Aorta (tissue), 5 donors: ENCODE results near the gene CCDC178. TPM values are rescaled to one million over a fixed set of nuclear protein-coding genes. Genes with fewer than 3 reads are reported as not detected.
"Not testable (repeated sequence)": the region's sequence is repeated elsewhere in the genome, so short reads cannot be mapped to it uniquely, and the experiment has no call there.

Source experiments
- ATAC-seq: fragments of 200-7000 bp; cut with Tn5 transposase; one replicate; pipeline ENCODE4 v1.9.1; 2022; ENCODE audit warnings: moderate library complexity; ENCODE audit not compliant: low FRiP score
- DNase-seq, 2 donors: peaks; one replicate each; pipeline ENCODE4 v3.0.0-alpha.2; 2020
- H3K27ac ChIP-seq, 2 donors: one replicate each; pipeline ENCODE4 v1.5.1; 2013; ENCODE audit warnings: low read length in 2 of 2, mild to moderate bottlenecking in 2 of 2, moderate library complexity in 2 of 2, control low read depth in 1 of 2, inconsistent platforms in 1 of 2, low read depth in 1 of 2
- H3K27me3 ChIP-seq, 2 donors: one replicate each; pipeline ENCODE4 v1.6.1; 2013; ENCODE audit warnings: control low read depth in 1 of 2, low read length in 1 of 2, mild to moderate bottlenecking in 1 of 2, moderate library complexity in 1 of 2; ENCODE audit not compliant: insufficient read depth in 2 of 2, control insufficient read depth in 1 of 2
- H3K36me3 ChIP-seq, 2 donors: one replicate each; pipeline ENCODE4 v1.6.1; 2013; ENCODE audit warnings: control low read depth in 1 of 2, low read length in 1 of 2, mild to moderate bottlenecking in 1 of 2; ENCODE audit not compliant: insufficient read depth in 2 of 2, control insufficient read depth in 1 of 2
- H3K4me1 ChIP-seq, 2 donors: one replicate each; pipeline ENCODE4 v1.6.1; 2013; ENCODE audit warnings: low read length in 2 of 2, control low read depth in 1 of 2, mild to moderate bottlenecking in 1 of 2, moderate library complexity in 1 of 2; ENCODE audit not compliant: insufficient read depth in 2 of 2, control insufficient read depth in 1 of 2
- H3K4me3 ChIP-seq, 2 donors: one replicate each; pipeline ENCODE4 v1.5.1; 2013; ENCODE audit warnings: low read length in 2 of 2, control low read depth in 1 of 2, mild to moderate bottlenecking in 1 of 2
- H3K9me3 ChIP-seq: one replicate; pipeline ENCODE4 v1.6.1; 2013; ENCODE audit warnings: mild to moderate bottlenecking, low read length; ENCODE audit not compliant: control insufficient read depth
- WGBS, 2 donors: extraction: QIAGEN DNeasy Blood & Tissue Kit; methylation state at CpG; one replicate each; pipeline ENCODE4 v1.1.7; 2013; 5-methylcytosine and 5-hydroxymethylcytosine counted together
- intact Hi-C, 2 donors: fragments of 100-400 bp; cut with DNase I; formaldehyde crosslinking; loops; one replicate each; pipeline versions ENCODE4 v1.14.2 to v1.15.0; 2022
- polyA plus RNA-seq, 2 donors: library from polyadenylated mRNA; stranded (reverse); fragments of 200-250 nt; gene quantifications; one replicate each; pipeline ENCODE4 v1.2.3, GENCODE V29; 2013
- total RNA-seq, 2 donors: library from RNA; stranded (reverse); fragmentation: NEBNext Ultra II Directional; extraction: Animal tissue kit (Norgen Biotek cat#: 25700); gene quantifications; one replicate each; pipeline ENCODE4 v1.2.1, GENCODE V29; 2021
- donor health status: healthy with polysubstance abuse.
- donor health status: Bipolar disorder and iron deficiency.
- donor health status: DM: no; HTN: no; CAD: no.
- donor health status: DM: no; HTN: no; CAD: no.
- donor health status: DM: yes; HTN: yes; CAD: no.

Gene CCDC178
- total and polyA plus RNA-seq, 4 donors, result 0.42 to 1.9 TPM; not detected in 2

GRCh38 chr18:33372442-33372841 lies 68.1 kb downstream of the CCDC178 start:
- 32 to 42% methylated on average over 3 of the region's 3 CpGs for WGBS, 2 donors
- intact Hi-C loops, result no loop called here
- H3K27ac ChIP-seq, result no peak overlapping the region
- no peaks in the 10 kb centered on the region for H3K27me3 ChIP-seq
- no peak overlapping the region for H3K4me3 ChIP-seq
- DNase-seq, result no peak
- no peak for ATAC-seq
- H3K36me3 ChIP-seq, result no peaks in the 10 kb centered on the region
- no peaks in the 10 kb centered on the region for H3K9me3 ChIP-seq
- peaks cover 0 to 3% of the 10 kb centered on the region in 2 donors for H3K4me1 ChIP-seq

DNA sequence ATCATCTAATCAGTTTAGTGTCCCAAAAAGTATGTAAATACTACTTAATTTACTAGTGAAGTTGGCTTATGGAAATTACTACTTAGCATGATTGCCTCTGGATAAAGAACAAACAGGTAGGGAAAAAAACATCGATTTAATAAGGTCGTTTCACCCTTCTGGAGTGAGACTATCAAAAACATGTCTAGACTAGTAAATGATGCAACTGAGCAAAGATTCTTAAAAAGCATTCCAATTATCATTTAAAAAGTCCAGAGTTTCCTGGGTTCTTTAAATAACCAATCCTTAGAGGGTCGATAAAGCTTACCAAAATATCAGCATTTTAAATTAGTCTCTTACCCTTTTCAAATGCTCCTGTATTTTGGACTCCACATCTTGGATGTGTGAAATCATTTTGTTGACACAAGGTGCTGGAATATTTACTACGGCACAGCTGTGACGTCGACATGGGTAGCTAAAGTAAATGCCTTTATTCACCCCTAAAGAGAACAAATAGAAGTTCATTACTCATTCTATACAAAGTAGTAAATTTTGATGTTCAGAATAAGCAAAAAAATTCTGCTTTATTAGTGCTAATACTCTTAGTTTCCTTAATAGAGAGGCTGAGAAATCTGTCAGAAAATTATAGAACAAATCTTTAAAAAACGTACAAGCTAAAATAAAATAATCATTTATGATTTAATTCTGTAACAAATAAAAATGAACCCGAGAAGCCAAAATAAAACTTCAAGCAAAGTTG lies 70.6 kb downstream of the CCDC178 start:
- Histone ChIP-seq H3K9me3 (peaks cover 1% of the 10 kb centered on the region), H3K27me3 (no peaks in the 10 kb centered on the region), H3K36me3 (no peaks in the 10 kb centered on the region), H3K4me3 (no peak overlapping the region), H3K4me1 (no peaks in the 10 kb centered on the region), H3K27ac (no peak overlapping the region)
- ATAC-seq (no peak), DNase-seq (no peak)
- intact Hi-C loops, result no loop called here
- 52% methylated on average over 8 of the region's 8 CpGs for WGBS, 2 donors

DNA sequence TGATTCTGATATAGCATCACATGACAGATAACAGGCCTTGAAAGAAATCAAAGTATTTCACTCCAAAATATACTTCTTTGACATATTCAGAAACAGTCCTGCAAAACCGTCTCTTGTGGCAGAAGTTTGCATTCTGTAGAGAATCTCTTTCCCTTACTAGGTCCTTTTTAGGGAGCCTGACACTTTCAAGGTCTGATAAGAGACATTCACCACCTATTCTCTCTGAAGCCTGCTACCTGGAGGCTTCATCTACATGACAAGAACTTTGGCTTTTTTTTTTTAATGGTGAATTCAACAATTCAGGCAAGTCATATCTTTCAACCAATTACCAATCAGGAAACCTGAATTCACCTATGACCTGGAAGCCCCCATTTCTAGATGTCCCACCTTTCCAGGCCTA lies 83.8 kb downstream of the CCDC178 start:
- Histone ChIP-seq H3K36me3 (no peaks in the 10 kb centered on the region), H3K4me1 (no peaks in the 10 kb centered on the region), H3K9me3 (no peaks in the 10 kb centered on the region), H3K27me3 (no peaks in the 10 kb centered on the region), H3K27ac (no peak overlapping the region), H3K4me3 (no peak overlapping the region)
- DNase-seq (no peak), ATAC-seq (no peak)
- intact Hi-C loops, result no loop called here
- WGBS, 2 donors, result 39 to 53% methylated on average over 1 of the region's 1 CpG

- intact Hi-C loops, result no loop called here
- 46 to 63% methylated on average over 1 of the region's 1 CpG for WGBS, 2 donors
These were observed 84.8 kb downstream of the CCDC178 start for GRCh38 chr18:33355756-33356155.

DNA sequence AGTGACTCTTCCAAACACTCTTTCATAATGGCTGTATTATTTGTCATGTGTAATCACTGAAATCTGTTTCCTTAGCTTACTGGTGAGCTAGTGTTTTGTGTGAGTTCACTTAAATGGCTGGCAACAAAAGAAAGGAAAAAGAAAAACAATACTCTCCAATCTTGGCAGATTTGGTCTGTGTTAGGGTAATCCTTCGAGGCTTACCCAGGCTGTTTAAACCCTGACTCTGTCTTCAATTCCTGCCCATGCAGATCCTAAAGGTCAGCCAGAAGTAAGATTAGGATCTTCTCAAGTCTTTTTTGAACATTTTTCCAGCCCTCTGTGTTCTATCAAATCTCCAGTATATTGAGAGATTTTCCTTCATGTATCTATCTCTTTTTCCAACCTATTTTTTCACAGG lies 85.3 kb downstream of the CCDC178 start:
- no peak for ATAC-seq

More at GRCh38 chr18:33355756-33356155, 84.8 kb downstream of the CCDC178 start:
- Histone ChIP-seq H3K36me3 (no peaks in the 10 kb centered on the region), H3K27me3 (no peaks in the 10 kb centered on the region), H3K4me3 (no peak overlapping the region), H3K4me1 (no peaks in the 10 kb centered on the region), H3K9me3 (no peaks in the 10 kb centered on the region), H3K27ac (no peak overlapping the region)
- DNase-seq, result no peak
- ATAC-seq, result no peak

DNA sequence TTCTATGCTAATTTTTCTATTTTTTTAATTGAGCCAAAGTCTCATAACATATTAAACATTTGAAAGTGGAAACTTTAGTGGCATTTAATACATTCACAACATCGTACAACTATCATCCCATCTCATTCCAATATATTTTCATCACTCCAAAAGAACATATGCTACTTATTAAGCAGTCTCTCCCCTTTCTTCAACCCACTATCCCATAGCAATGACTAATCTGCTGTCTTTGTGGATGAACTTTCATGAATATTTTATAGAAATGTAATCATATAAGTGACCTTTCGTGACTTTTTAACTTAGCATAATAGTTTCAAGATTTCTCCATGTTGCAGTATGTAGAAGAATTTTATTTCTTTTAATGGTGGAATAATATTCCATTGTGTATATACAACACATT lies 90.3 kb downstream of the CCDC178 start:
- no peaks in the 10 kb centered on the region for H3K9me3 ChIP-seq
- H3K27me3 ChIP-seq, result no peaks in the 10 kb centered on the region
- no peak for DNase-seq
- ATAC-seq, result no peak
- no peaks in the 10 kb centered on the region for H3K4me1 ChIP-seq
- intact Hi-C loops, result no loop called here
- WGBS, 2 donors, result 56 to 71% methylated on average over 2 of the region's 2 CpGs
- H3K36me3 ChIP-seq, result no peaks in the 10 kb centered on the region
- no peak overlapping the region for H3K27ac ChIP-seq
- H3K4me3 ChIP-seq, result no peak overlapping the region

More for the DNA sequence above, 85.3 kb downstream of the CCDC178 start:
- WGBS, 2 donors, result 47 to 76% methylated on average over 1 of the region's 1 CpG
- no peaks in the 10 kb centered on the region for H3K4me1 ChIP-seq
- no peaks in the 10 kb centered on the region for H3K36me3 ChIP-seq
- intact Hi-C loops, result no loop called here
- H3K4me3 ChIP-seq, result no peak overlapping the region
- no peak for DNase-seq
- H3K9me3 ChIP-seq, result no peaks in the 10 kb centered on the region
- H3K27me3 ChIP-seq, result no peaks in the 10 kb centered on the region
- H3K27ac ChIP-seq, result no peak overlapping the region

- intact Hi-C loops, ATAC-seq, H3K27ac ChIP-seq, H3K27me3 ChIP-seq, H3K4me1 ChIP-seq, H3K36me3 ChIP-seq, H3K4me3 ChIP-seq, DNase-seq, H3K9me3 ChIP-seq: not testable (repeated sequence)
- 75 to 76% methylated on average over 2 of the region's 2 CpGs for WGBS, 2 donors
These were observed 100.8 kb downstream of the CCDC178 start for GRCh38 chr18:33339733-33340132.

GRCh38 chr18:33334781-33335180 lies 105.7 kb downstream of the CCDC178 start:
- no peaks in the 10 kb centered on the region for H3K9me3 ChIP-seq
- H3K36me3 ChIP-seq, result no peaks in the 10 kb centered on the region
- WGBS, 2 donors, result 60 to 68% methylated on average over 3 of the region's 3 CpGs
- H3K4me1 ChIP-seq, result no peaks in the 10 kb centered on the region
- DNase-seq, result no peak
- no peak overlapping the region for H3K4me3 ChIP-seq
- H3K27ac ChIP-seq, result no peak overlapping the region
- intact Hi-C loops, result no loop called here
- no peak for ATAC-seq
- no peaks in the 10 kb centered on the region for H3K27me3 ChIP-seq

GRCh38 chr18:33330711-33331110 lies 109.8 kb downstream of the CCDC178 start:
- no peaks in the 10 kb centered on the region for H3K9me3 ChIP-seq
- DNase-seq, result no peak
- no peak for ATAC-seq
- H3K4me1 ChIP-seq, result no peaks in the 10 kb centered on the region
- intact Hi-C loops, result no loop called here
- no peak overlapping the region for H3K4me3 ChIP-seq
- no peaks in the 10 kb centered on the region for H3K27me3 ChIP-seq
- H3K36me3 ChIP-seq, result no peaks in the 10 kb centered on the region
- no peak overlapping the region for H3K27ac ChIP-seq
- WGBS, 2 donors, result 23 to 41% methylated on average over 1 of the region's 1 CpG
